ENCODE measurements around the gene GGCT.

- no peak for TF ChIP-seq EP300 (IDR thresholded peaks at IDR 0.05)
- TF ChIP-seq POLR2AphosphoS5 (IDR thresholded peaks at IDR 0.05) = no peak
- TF ChIP-seq CTCF (IDR thresholded peaks at IDR 0.05) = no peak
Observed at GRCh38 chr7:30528779-30529178, 24.1 kb upstream of the GGCT start.

Data from stomach (tissue), 4 donors.